ENCODE results near the gene PLAGL2.

PLAGL2 gene

GRCh38 chr20:32230707-32231106 is 23.2 kb upstream of the PLAGL2 start:
- no peak for DNase-seq (ENCODE audit: low read depth in 2 of 2)

GRCh38 chr20:32229251-32229747 is 21.8 kb upstream of the PLAGL2 start:
- DNase-seq (ENCODE audit: low read depth in 2 of 2): no peak

- DNase-seq (ENCODE audit: low read depth in 2 of 2): no peak
These were observed 20.5 kb upstream of the PLAGL2 start for GRCh38 chr20:32227744-32228688.

GRCh38 chr20:32227306-32227705 is 19.8 kb upstream of the PLAGL2 start:
- DNase-seq (ENCODE audit: low read depth in 2 of 2): no peak

- DNase-seq (ENCODE audit: low read depth in 2 of 2): no peak
These were observed 18.8 kb upstream of the PLAGL2 start for GRCh38 chr20:32226391-32226790.

- no peak for DNase-seq (ENCODE audit: low read depth in 2 of 2)
These were observed 16.9 kb upstream of the PLAGL2 start for GRCh38 chr20:32224463-32224862.

GRCh38 chr20:32218156-32218900 is 10.8 kb upstream of the PLAGL2 start:
- no peak for DNase-seq (ENCODE audit: low read depth in 2 of 2)

GRCh38 chr20:32216179-32217142 is 8.9 kb upstream of the PLAGL2 start:
- no peak for DNase-seq (ENCODE audit: low read depth in 2 of 2)

GRCh38 chr20:32215729-32216128 is 8.2 kb upstream of the PLAGL2 start:
- DNase-seq (ENCODE audit: low read depth in 2 of 2): no peak

GRCh38 chr20:32215147-32215546 is 7.6 kb upstream of the PLAGL2 start:
- DNase-seq (ENCODE audit: low read depth in 2 of 2): no peak

- DNase-seq (ENCODE audit: low read depth in 2 of 2): no peak
These were observed 6.3 kb upstream of the PLAGL2 start for GRCh38 chr20:32213870-32214269.

GRCh38 chr20:32209850-32210605 is 2.5 kb upstream of the PLAGL2 start:
- no peak for DNase-seq (ENCODE audit: low read depth in 2 of 2)

- no peak for DNase-seq (ENCODE audit: low read depth in 2 of 2)
These were observed 1.1 kb upstream of the PLAGL2 start for GRCh38 chr20:32208499-32209154.

GRCh38 chr20:32206760-32207625 is 550 bp downstream of the PLAGL2 start:
- no peak for DNase-seq (ENCODE audit: low read depth in 2 of 2)

GRCh38 chr20:32205843-32206759 is 1.4 kb downstream of the PLAGL2 start:
- DNase-seq (ENCODE audit: low read depth in 2 of 2): no peak

- DNase-seq (ENCODE audit: low read depth in 2 of 2): no peak
These were observed 2.3 kb downstream of the PLAGL2 start for GRCh38 chr20:32205110-32205842.

Measured in stimulated activated CD8-positive, alpha-beta memory T cell treated with anti-CD3 and anti-CD28 coated beads, Interleukin-7, amount 100 ng/mL, for 1 hour (primary cell).